SK-N-MC (cell line): Measurements from ENCODE around the gene DOCK10.

Source experiments
- EZH2 ChIP-seq: fragments of 200-600 bp; sonication (generic); IDR thresholded peaks from one replicate; pipeline ENCODE4 v1.6.1; 2017; ENCODE audit warnings: antibody characterized with exemption
- POLR2AphosphoS5 ChIP-seq: IDR thresholded peaks from 2 replicates; pipeline ENCODE4 v1.6.1; 2012; ENCODE audit warnings: mild to moderate bottlenecking, low read depth, low read length, borderline replicate concordance

DNA sequence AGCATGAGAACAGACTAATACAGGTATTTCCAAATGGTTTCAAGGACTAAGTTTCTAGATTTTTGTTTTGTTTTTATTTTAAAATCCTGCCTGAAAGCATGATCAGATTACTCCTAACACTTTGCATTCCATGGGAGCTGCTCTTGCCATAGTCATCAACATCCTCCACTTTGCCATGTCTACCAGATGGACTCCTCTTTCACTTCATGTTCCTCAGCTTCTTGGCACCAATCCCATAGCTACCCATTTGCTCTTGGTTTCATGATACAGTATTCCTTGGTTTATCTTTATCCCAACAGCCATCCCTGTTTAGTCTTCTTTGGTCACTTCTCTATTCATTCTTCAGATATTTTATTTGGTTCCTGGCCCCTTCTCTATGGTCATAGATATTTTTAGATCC, 171.9 kb downstream of the DOCK10 start:
- no peak for TF ChIP-seq EZH2
- no peak for TF ChIP-seq POLR2AphosphoS5
